HG02840 (cell line): Measurements from ENCODE around the gene ALG10B.

ENCODE experiments used
- ATAC-seq: cut with Tn5 transposase; IDR thresholded peaks from one replicate; pipeline ENCODE4 v1.9.1; 2021; ENCODE audit warnings: mild to moderate bottlenecking, moderate library complexity, moderate number of reproducible peaks; ENCODE audit not compliant: unreplicated experiment, low FRiP score

The ALG10B gene

DNA sequence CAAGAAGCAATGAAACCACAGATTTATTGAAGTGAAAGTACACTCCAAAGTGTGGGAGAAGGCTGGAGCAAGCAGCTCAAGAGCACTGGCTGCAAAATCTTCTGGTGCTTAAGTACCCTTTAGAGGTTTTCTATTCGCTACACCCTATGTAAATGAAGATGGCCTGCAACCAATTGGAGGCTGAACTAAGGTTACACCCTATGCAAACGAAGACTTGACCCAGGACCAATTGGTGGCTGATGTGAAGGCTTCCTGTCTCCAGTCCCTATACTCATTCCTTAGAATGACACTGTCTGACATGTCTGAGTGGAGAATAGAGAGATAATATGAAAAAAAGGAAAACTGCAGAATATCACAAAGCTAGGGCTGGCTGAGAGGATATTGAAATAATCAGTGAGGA, 57.2 kb downstream of the ALG10B start:
- ATAC-seq = no peak

DNA sequence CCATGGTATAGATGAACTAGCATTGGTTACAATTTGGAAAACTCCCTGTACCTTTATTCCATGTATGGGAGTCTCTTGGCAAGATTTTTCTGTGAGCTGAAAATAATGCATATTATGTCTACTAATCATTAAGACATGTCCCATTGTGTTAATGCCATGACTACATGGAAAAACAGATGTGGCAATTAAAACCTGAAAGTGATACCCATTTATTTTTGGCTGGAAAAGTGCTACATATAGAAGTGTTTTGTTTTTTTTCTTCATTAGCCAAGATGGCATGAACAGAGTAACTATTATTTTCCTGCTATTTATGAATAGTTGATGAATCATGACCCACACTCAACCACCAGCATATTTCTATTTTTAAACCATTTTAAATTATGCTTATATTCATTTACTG, 58.2 kb downstream of the ALG10B start:
- ATAC-seq = no peak
